Neuronal stem cell (in vitro differentiated cells): ENCODE results near the gene NAV2.
A peak's percentile ranks its signal among the peaks of the same experiment; 100 is the strongest.

Source experiments
- DNase-seq: peaks from one replicate; pipeline ENCODE4 v3.0.0-alpha.2; 2013; ENCODE audit warnings: low spot score
- H2AFZ ChIP-seq: one replicate; pipeline ENCODE4 v1.6.1; 2013; ENCODE audit warnings: mild to moderate bottlenecking, low read length, inconsistent platforms
- H2AK5ac ChIP-seq: 2 replicates; pipeline ENCODE4 v1.6.1; 2013; ENCODE audit warnings: low read depth, mild to moderate bottlenecking, inconsistent platforms, low read length, moderate library complexity, mixed read lengths
- H2BK120ac ChIP-seq: 2 replicates; pipeline ENCODE4 v1.6.1; 2013; ENCODE audit warnings: low read depth, mild to moderate bottlenecking, inconsistent platforms, low read length, moderate library complexity, mixed read lengths
- H2BK12ac ChIP-seq: one replicate; pipeline ENCODE4 v1.6.1; 2013; ENCODE audit warnings: low read length, inconsistent platforms
- H2BK15ac ChIP-seq: 2 replicates; pipeline ENCODE4 v1.6.1; 2013; ENCODE audit warnings: mild to moderate bottlenecking, low read length, inconsistent platforms, mixed read lengths
- H2BK5ac ChIP-seq: one replicate; pipeline ENCODE4 v1.6.1; 2013; ENCODE audit warnings: inconsistent platforms, mild to moderate bottlenecking, low read length, moderate library complexity
- H3K14ac ChIP-seq: one replicate; pipeline ENCODE4 v1.6.1; 2013; ENCODE audit warnings: low read length, inconsistent platforms
- H3K18ac ChIP-seq: 2 replicates; pipeline ENCODE4 v1.6.1; 2013; ENCODE audit warnings: low read length, inconsistent platforms
- H3K23ac ChIP-seq: 2 replicates; pipeline ENCODE4 v1.6.1; 2013; ENCODE audit warnings: low read depth, mild to moderate bottlenecking, mixed read lengths, low read length, inconsistent platforms; ENCODE audit not compliant: poor library complexity
- H3K27ac ChIP-seq: replicated peaks from 3 replicates; pipeline ENCODE4 v1.5.1; 2013; ENCODE audit warnings: low read length, inconsistent platforms
- H3K27me3 ChIP-seq, 3 experiments: 2 replicates each; pipeline ENCODE4 v1.6.1; 2013; ENCODE audit warnings: low read length in 3 of 3, mild to moderate bottlenecking in 2 of 3, inconsistent platforms in 1 of 3, low read depth in 1 of 3, mixed read lengths in 1 of 3, moderate library complexity in 1 of 3; ENCODE audit not compliant: control insufficient read depth in 3 of 3, insufficient read depth in 3 of 3
- H3K36me3 ChIP-seq, 2 donors: replicated peaks in 1 of 2; 2 replicates each; pipeline ENCODE4 v1.6.1; 2013; ENCODE audit warnings: low read length in 2 of 2; ENCODE audit not compliant: control insufficient read depth in 2 of 2, insufficient read depth in 2 of 2
- H3K4ac ChIP-seq: 2 replicates; pipeline ENCODE4 v1.6.1; 2013; ENCODE audit warnings: inconsistent platforms, mild to moderate bottlenecking, low read length, moderate library complexity
- H3K4me1 ChIP-seq, 2 donors: 1 replicate in 1 of 2; 2 replicates in 1 of 2; pipeline ENCODE4 v1.6.1; 2013; ENCODE audit warnings: low read length in 2 of 2, low read depth in 1 of 2; ENCODE audit not compliant: control insufficient read depth in 2 of 2, insufficient read depth in 1 of 2
- H3K4me2 ChIP-seq: one replicate; pipeline ENCODE4 v1.6.1; 2013; ENCODE audit warnings: mild to moderate bottlenecking, low read length, inconsistent platforms; ENCODE audit not compliant: insufficient read depth, poor library complexity, severe bottlenecking
- H3K4me3 ChIP-seq, 2 donors: 2 replicates each; pipeline ENCODE4 v1.5.1; 2013; ENCODE audit warnings: low read length in 2 of 2, mild to moderate bottlenecking in 2 of 2, inconsistent platforms in 1 of 2, moderate library complexity in 1 of 2
- H3K79me1 ChIP-seq: one replicate; pipeline ENCODE4 v1.6.1; 2013; ENCODE audit warnings: low read depth, mild to moderate bottlenecking, inconsistent platforms, low read length, moderate library complexity
- H3K9ac ChIP-seq: one replicate; pipeline ENCODE4 v1.6.1; 2013; ENCODE audit warnings: mild to moderate bottlenecking, low read depth, low read length, inconsistent platforms; ENCODE audit not compliant: poor library complexity
- H3K9me3 ChIP-seq, 2 donors: replicated peaks in 1 of 2; 2 replicates each; pipeline versions ENCODE3 to v1.6.1; 2013; ENCODE audit warnings: low read length in 2 of 2, mild to moderate bottlenecking in 2 of 2, inconsistent platforms in 1 of 2, low read depth in 1 of 2, mixed read lengths in 1 of 2, moderate library complexity in 1 of 2; ENCODE audit not compliant: control insufficient read depth in 2 of 2, insufficient read depth in 1 of 2
- H4K8ac ChIP-seq: one replicate; pipeline ENCODE4 v1.6.1; 2013; ENCODE audit warnings: low read depth, mild to moderate bottlenecking, inconsistent platforms, low read length, moderate library complexity
- H4K91ac ChIP-seq: one replicate; pipeline ENCODE4 v1.6.1; 2013; ENCODE audit warnings: low read length, low read depth, mild to moderate bottlenecking, inconsistent platforms; ENCODE audit not compliant: poor library complexity
- WGBS, 2 donors: extraction: QIAGEN DNeasy Blood & Tissue Kit; methylation state at CpG; one replicate each; pipeline ENCODE4 v1.1.7; 2013; ENCODE audit warnings: missing lambda C conversion rate in 2 of 2, mixed read lengths in 1 of 2; ENCODE audit not compliant: insufficient read length in 2 of 2, insufficient replicate concordance in 1 of 2; ENCODE audit errors: extremely low coverage in 2 of 2; 5-methylcytosine and 5-hydroxymethylcytosine counted together

The NAV2 gene

GRCh38 chr11:20120134-20120925, 407.7 kb downstream of the NAV2 start:
- Histone ChIP-seq H3K4me2 (no peak overlapping the region), H3K18ac (no peak overlapping the region), H3K79me1 (no peaks in the 10 kb centered on the region), H4K91ac (no peak overlapping the region), H2BK120ac (no peak overlapping the region), H3K4me1 (no peaks in the 10 kb centered on the region), H3K9me3 (no peaks in the 10 kb centered on the region), H3K9ac (no peak overlapping the region), H3K36me3 (peaks cover 8 to 54% of the 10 kb centered on the region in 2 donors), H2BK12ac (no peak overlapping the region), H4K8ac (no peak overlapping the region), H2AK5ac (no peak overlapping the region), H2BK5ac (no peak overlapping the region), H3K14ac (no peak overlapping the region), H3K27ac (no peak overlapping the region), H2AFZ (no peak overlapping the region), H3K4me3 (no peak overlapping the region), H3K27me3 (no peaks in the 10 kb centered on the region), H3K23ac (no peak overlapping the region), H2BK15ac (no peak overlapping the region), H3K4ac (no peak overlapping the region)
- no peak for DNase-seq
- no CpG with 5 or more reads among the region's 7 CpGs for WGBS, 2 donors

DNA sequence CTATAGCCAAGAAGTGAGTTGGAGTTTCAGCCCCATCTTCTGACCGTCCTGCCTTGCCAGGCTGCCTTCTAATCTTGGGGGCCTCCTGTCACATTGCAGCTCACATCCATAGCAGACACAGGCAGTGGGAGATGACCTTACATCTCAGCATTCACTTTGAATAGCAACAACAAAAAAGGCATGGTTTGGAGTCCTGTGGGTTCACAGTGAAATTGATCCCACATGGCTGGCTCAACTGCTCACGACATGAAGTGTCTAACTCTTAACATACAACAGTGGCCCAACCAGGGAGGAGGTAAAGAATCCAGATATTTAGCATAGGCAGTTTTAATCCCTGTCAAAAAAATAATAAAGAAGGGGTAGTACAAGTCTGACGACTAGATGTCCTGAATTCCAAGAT, 409.5 kb downstream of the NAV2 start:
- Histone ChIP-seq H4K91ac (no peak overlapping the region), H3K27ac (no peak overlapping the region), H3K18ac (no peak overlapping the region), H3K36me3 (peaks cover 8 to 39% of the 10 kb centered on the region in 2 donors), H3K4me2 (no peak overlapping the region), H3K9ac (peak overlapping the region; percentile 32), H3K27me3 (no peaks in the 10 kb centered on the region), H2BK15ac (no peak overlapping the region), H2AFZ (no peak overlapping the region), H3K4ac (no peak overlapping the region), H3K14ac (no peak overlapping the region), H2BK12ac (no peak overlapping the region), H2AK5ac (no peak overlapping the region), H2BK120ac (no peak overlapping the region), H3K4me3 (no peak overlapping the region), H3K79me1 (no peaks in the 10 kb centered on the region), H4K8ac (no peak overlapping the region), H3K4me1 (no peaks in the 10 kb centered on the region), H2BK5ac (no peak overlapping the region), H3K9me3 (no peaks in the 10 kb centered on the region), H3K23ac (no peak overlapping the region)
- no CpG with 5 or more reads among the region's 3 CpGs for WGBS, 2 donors
- DNase-seq = no peak

- Histone ChIP-seq H4K91ac (no peak overlapping the region), H3K4me1 (no peaks in the 10 kb centered on the region), H3K18ac (no peak overlapping the region), H3K4ac (no peak overlapping the region), H2AK5ac (no peak overlapping the region), H2BK12ac (no peak overlapping the region), H3K9ac (no peak overlapping the region), H3K27me3 (peaks cover 0 to 14% (median 0%) of the 10 kb centered on the region in 3 experiments), H3K4me2 (no peak overlapping the region), H2AFZ (no peak overlapping the region), H3K23ac (no peak overlapping the region), H3K79me1 (no peaks in the 10 kb centered on the region), H3K27ac (no peak overlapping the region), H3K9me3 (peaks cover 0 to 3% of the 10 kb centered on the region in 2 donors), H3K36me3 (peaks cover 0 to 2% of the 10 kb centered on the region in 2 donors), H2BK15ac (peak overlapping the region; percentile 18), H3K4me3 (no peak overlapping the region), H2BK5ac (no peak overlapping the region), H2BK120ac (no peak overlapping the region), H3K14ac (no peak overlapping the region), H4K8ac (no peak overlapping the region)
- DNase-seq = no peak
- WGBS, 2 donors = no CpG with 5 or more reads among the region's 6 CpGs
Measured at GRCh38 chr11:20125927-20126326, 413.3 kb downstream of the NAV2 start.

DNA sequence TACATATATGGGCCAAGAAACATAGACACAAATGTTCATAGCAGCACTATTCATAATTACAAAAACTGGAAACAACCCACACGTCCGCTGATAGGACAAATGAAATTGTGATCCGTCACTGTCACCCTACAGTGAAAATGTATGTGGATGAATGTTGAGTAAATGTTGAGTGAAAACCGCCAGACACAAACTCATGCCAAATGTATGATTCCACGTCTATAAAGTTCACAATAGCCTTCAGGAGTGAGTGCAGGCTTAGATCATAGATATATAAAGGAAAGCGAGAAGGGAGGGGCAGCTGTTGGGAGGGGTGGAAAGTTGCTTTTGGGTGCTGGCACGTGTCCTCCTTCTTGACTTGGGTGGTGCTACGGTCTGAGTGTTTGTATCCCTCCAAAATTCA, 414.1 kb downstream of the NAV2 start:
- H3K23ac ChIP-seq = no peak overlapping the region
- H3K4me2 ChIP-seq = no peak overlapping the region
- DNase-seq = no peak
- H3K18ac ChIP-seq = no peak overlapping the region
- H2AFZ ChIP-seq = no peak overlapping the region
- no peak overlapping the region for H2BK120ac ChIP-seq
- no peak overlapping the region for H3K9ac ChIP-seq
- no peaks in the 10 kb centered on the region for H3K79me1 ChIP-seq
- H2BK5ac ChIP-seq = no peak overlapping the region
- WGBS, 2 donors = no CpG with 5 or more reads among the region's 8 CpGs
- no peak overlapping the region for H2BK15ac ChIP-seq
- no peaks in the 10 kb centered on the region for H3K36me3 ChIP-seq
- no peak overlapping the region for H3K4me3 ChIP-seq
- no peak overlapping the region for H3K27ac ChIP-seq
- H2AK5ac ChIP-seq = no peak overlapping the region
- peaks cover 0 to 18% (median 5%) of the 10 kb centered on the region in 3 experiments for H3K27me3 ChIP-seq
- H3K4me1 ChIP-seq = peaks cover 0 to 1% of the 10 kb centered on the region in 2 donors
- H2BK12ac ChIP-seq = no peak overlapping the region
- H3K9me3 ChIP-seq = peaks cover 0 to 3% of the 10 kb centered on the region in 2 donors
- no peak overlapping the region for H4K8ac ChIP-seq
- H3K4ac ChIP-seq = no peak overlapping the region
- H3K14ac ChIP-seq = no peak overlapping the region
- H4K91ac ChIP-seq = no peak overlapping the region
